Activated CD8-positive, alpha-beta memory T cell treated with anti-CD3 and anti-CD28 coated beads, Interleukin-2, amount 50 U/mL, for 48 hours (primary cell): Measurements from ENCODE around the gene UFC1.

Experiments used
- DNase-seq: peaks from one replicate; pipeline ENCODE4 v3.0.0-alpha.2; 2020

The UFC1 gene

GRCh38 chr1:161137881-161138280 is 15.9 kb upstream of the UFC1 start:
- DNase-seq, result no peak

GRCh38 chr1:161138431-161138830 is 15.3 kb upstream of the UFC1 start:
- no peak for DNase-seq

GRCh38 chr1:161139766-161140165 is 14.0 kb upstream of the UFC1 start:
- DNase-seq, result no peak

- no peak for DNase-seq
Measured at GRCh38 chr1:161140755-161141400, 12.9 kb upstream of the UFC1 start.

- DNase-seq, result no peak
Measured at GRCh38 chr1:161145832-161146231, 7.9 kb upstream of the UFC1 start.

GRCh38 chr1:161153176-161153575 is 602 bp upstream of the UFC1 start:
- no peak for DNase-seq

- no peak for DNase-seq
Measured at GRCh38 chr1:161157867-161158266, 4.1 kb downstream of the UFC1 start.

- DNase-seq, result no peak
Measured at GRCh38 chr1:161158316-161159010, 4.7 kb downstream of the UFC1 start.

- peak; percentile 95 for DNase-seq
Measured at GRCh38 chr1:161159087-161159912, 5.5 kb downstream of the UFC1 start, which contains the start of gene USP21. Gene USP21 (plus strand): TSS chr1:161159500. CDS start chr1:161160641, 1,141 bp downstream.

GRCh38 chr1:161159913-161160243 is 6.1 kb downstream of the UFC1 start:
- DNase-seq, result no peak

GRCh38 chr1:161160671-161161145 is 6.9 kb downstream of the UFC1 start:
- no peak for DNase-seq

GRCh38 chr1:161161652-161162051 is 7.9 kb downstream of the UFC1 start:
- DNase-seq, result no peak

GRCh38 chr1:161162052-161162451 is 8.3 kb downstream of the UFC1 start:
- no peak for DNase-seq

- DNase-seq, result no peak
Measured at GRCh38 chr1:161162806-161163205, 9.0 kb downstream of the UFC1 start.

GRCh38 chr1:161163793-161164192 is 10.0 kb downstream of the UFC1 start:
- DNase-seq, result no peak

- DNase-seq, result no peak
Measured at GRCh38 chr1:161164901-161165610, 11.3 kb downstream of the UFC1 start.

- DNase-seq, result peak; percentile 92
Measured at GRCh38 chr1:161165742-161166668, 12.2 kb downstream of the UFC1 start, which contains the start of gene PPOX. Gene PPOX (plus strand): TSS chr1:161166426. CDS start chr1:161166848, 422 bp downstream.

GRCh38 chr1:161166669-161167548 is 13.1 kb downstream of the UFC1 start:
- no peak for DNase-seq

GRCh38 chr1:161168906-161169305 is 15.1 kb downstream of the UFC1 start:
- DNase-seq, result no peak

GRCh38 chr1:161171191-161171590 is 17.4 kb downstream of the UFC1 start:
- no peak for DNase-seq

- no peak for DNase-seq
Measured at GRCh38 chr1:161171696-161172095, 17.9 kb downstream of the UFC1 start.
